Activated naive CD4-positive, alpha-beta T cell treated with anti-CD3 and anti-CD28 coated beads for 36 hours (primary cell): ENCODE results near the gene SLC1A3. TPM values are rescaled to one million over a fixed set of nuclear protein-coding genes. Genes with fewer than 3 reads are reported as not detected.

Experiments used
- CTCF ChIA-PET: fragments of 350-600 bp; sonication (Branson Sonifier 250); formaldehyde crosslinking; loops from one replicate; lab custom pipeline; 2021; ENCODE audit warnings: antibody characterized with exemption; lab: Charles Lee
- DNase-seq: peaks from one replicate; pipeline ENCODE4 v3.0.0-alpha.2; 2020
- H3K27ac Mint-ChIP-seq: one replicate; pipeline ENCODE4 v1.8.0; 2021; ENCODE audit warnings: mild to moderate bottlenecking, mixed read lengths
- H3K27me3 Mint-ChIP-seq: one replicate; pipeline ENCODE4 v1.8.0; 2021; ENCODE audit warnings: low read depth, mixed read lengths
- H3K36me3 Mint-ChIP-seq: one replicate; pipeline ENCODE4 v1.8.0; 2021; ENCODE audit warnings: low read depth, mixed read lengths
- H3K4me1 Mint-ChIP-seq: one replicate; pipeline ENCODE4 v1.8.0; 2021; ENCODE audit warnings: low read depth, mixed read lengths
- H3K4me3 Mint-ChIP-seq: one replicate; pipeline ENCODE4 v1.8.0; 2021; ENCODE audit warnings: mild to moderate bottlenecking, moderate library complexity, mixed read lengths
- H3K9me3 Mint-ChIP-seq: one replicate; pipeline ENCODE4 v1.8.0; 2021; ENCODE audit warnings: mixed read lengths
- intact Hi-C: fragments of 100-400 bp; cut with micrococcal nuclease; formaldehyde crosslinking; loops from one replicate; pipeline ENCODE4 v1.15.1; 2023
- total RNA-seq, 2 experiments: library from RNA; stranded (reverse); gene quantifications; one replicate each; pipeline ENCODE4 v1.2.3, GENCODE V29; 2021

The SLC1A3 gene
- total RNA-seq, 2 experiments from 2014 or later, result 0.86 to 0.99 TPM

GRCh38 chr5:36734422-36734821 is 128.0 kb downstream of the SLC1A3 start:
- CTCF ChIA-PET, result interaction anchor here (0.9 to 2.0 kb wide), 4 partner anchors 12 to 271 kb away, joined by 3 to 6 read pairs (median 5); no protein-coding TSS in a partner anchor
- H3K4me1 Mint-ChIP-seq, result peaks cover 1% of the 10 kb centered on the region
- H3K9me3 Mint-ChIP-seq, result no peaks in the 10 kb centered on the region
- H3K27me3 Mint-ChIP-seq, result no peaks in the 10 kb centered on the region
- H3K36me3 Mint-ChIP-seq, result no peaks in the 10 kb centered on the region
- intact Hi-C loops, result no loop called here
- no peak overlapping the region for H3K4me3 Mint-ChIP-seq
- H3K27ac Mint-ChIP-seq, result no peak overlapping the region
- DNase-seq, result peak; percentile 11

DNA sequence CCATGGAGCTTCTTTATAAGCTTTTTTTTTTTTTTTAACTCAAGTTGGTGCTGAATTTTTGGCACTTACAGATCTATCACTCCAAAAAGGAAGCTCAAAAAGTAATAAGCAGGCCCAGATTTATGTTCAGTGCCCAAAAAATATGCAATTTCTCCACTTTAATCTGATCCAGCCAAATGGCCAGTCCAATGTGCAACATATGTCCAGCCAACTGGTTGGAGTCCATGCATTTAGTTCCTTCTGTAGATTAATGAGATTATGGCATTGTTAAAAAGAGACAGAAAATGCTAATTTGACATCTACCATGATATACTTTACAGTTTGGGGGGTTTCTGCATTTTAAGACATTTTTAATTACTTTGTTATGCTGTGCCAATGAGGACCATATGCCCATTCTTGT is 129.5 kb downstream of the SLC1A3 start:
- no peaks in the 10 kb centered on the region for H3K9me3 Mint-ChIP-seq
- no peaks in the 10 kb centered on the region for H3K36me3 Mint-ChIP-seq
- no peak overlapping the region for H3K27ac Mint-ChIP-seq
- no peak for DNase-seq
- intact Hi-C loops, result no loop called here
- CTCF ChIA-PET, result interaction anchor here (0.7 to 2.0 kb wide), 3 partner anchors 40 to 269 kb away, joined by 4 to 5 read pairs (median 4); no protein-coding TSS in a partner anchor
- no peak overlapping the region for H3K4me3 Mint-ChIP-seq
- no peaks in the 10 kb centered on the region for H3K27me3 Mint-ChIP-seq
- H3K4me1 Mint-ChIP-seq, result peaks cover 3% of the 10 kb centered on the region
